Activated T-cell treated with anti-CD3 and anti-CD28 coated beads, Interleukin-2, amount 50 U/mL, for 4 hours (primary cell): ENCODE measurements around the gene NAALADL2. TPM values are rescaled to one million over a fixed set of nuclear protein-coding genes. Genes with fewer than 3 reads are reported as not detected.
"Not testable (repeated sequence)": the region's sequence is repeated elsewhere in the genome, so short reads cannot be mapped to it uniquely, and the experiment has no call there.

Source experiments
- ATAC-seq, 2 donors: fragments of 200-7000 bp; cut with Tn5 transposase; one replicate each; pipeline ENCODE4 v1.10.0; 2021
- DNase-seq: peaks from one replicate; pipeline ENCODE4 v3.0.0-alpha.2; 2020
- H3K27me3 Mint-ChIP-seq: one replicate; pipeline ENCODE4 v1.8.0; 2021; ENCODE audit warnings: low read depth, mixed read lengths
- H3K36me3 Mint-ChIP-seq: one replicate; pipeline ENCODE4 v1.8.0; 2022; ENCODE audit warnings: mixed read lengths; ENCODE audit not compliant: insufficient read depth
- H3K4me1 Mint-ChIP-seq: one replicate; pipeline ENCODE4 v1.8.0; 2021; ENCODE audit warnings: low read depth, mixed read lengths
- H3K4me3 Mint-ChIP-seq: one replicate; pipeline ENCODE4 v1.8.0; 2021; ENCODE audit warnings: mild to moderate bottlenecking, moderate library complexity, mixed read lengths
- H3K9me3 Mint-ChIP-seq: one replicate; pipeline ENCODE4 v1.8.0; 2021; ENCODE audit warnings: mixed read lengths
- total RNA-seq, 3 donors: library from RNA; stranded (reverse); gene quantifications; one replicate each; pipeline ENCODE4 v1.2.1, GENCODE V29; 2021

NAALADL2 gene
- total RNA-seq, 3 donors from 2014 or later, result 0.26 to 0.33 (median 0.33) TPM

GRCh38 chr3:175598740-175599139 is 739.6 kb downstream of the NAALADL2 start:
- no peaks in the 10 kb centered on the region for H3K27me3 Mint-ChIP-seq
- ATAC-seq (no peak), DNase-seq (no peak)

GRCh38 chr3:175601521-175601920 is 742.4 kb downstream of the NAALADL2 start:
- DNase-seq, result no peak
- Mint-ChIP-seq H3K36me3 (no peaks in the 10 kb centered on the region), H3K4me3 (no peak overlapping the region), H3K4me1 (no peaks in the 10 kb centered on the region), H3K27me3 (no peaks in the 10 kb centered on the region), H3K9me3 (peaks cover 3% of the 10 kb centered on the region)
- no peak for ATAC-seq

More at GRCh38 chr3:175598740-175599139, 739.6 kb downstream of the NAALADL2 start:
- Mint-ChIP-seq H3K9me3 (peaks cover 11% of the 10 kb centered on the region), H3K4me3 (no peak overlapping the region), H3K36me3 (no peaks in the 10 kb centered on the region), H3K4me1 (no peaks in the 10 kb centered on the region)

DNA sequence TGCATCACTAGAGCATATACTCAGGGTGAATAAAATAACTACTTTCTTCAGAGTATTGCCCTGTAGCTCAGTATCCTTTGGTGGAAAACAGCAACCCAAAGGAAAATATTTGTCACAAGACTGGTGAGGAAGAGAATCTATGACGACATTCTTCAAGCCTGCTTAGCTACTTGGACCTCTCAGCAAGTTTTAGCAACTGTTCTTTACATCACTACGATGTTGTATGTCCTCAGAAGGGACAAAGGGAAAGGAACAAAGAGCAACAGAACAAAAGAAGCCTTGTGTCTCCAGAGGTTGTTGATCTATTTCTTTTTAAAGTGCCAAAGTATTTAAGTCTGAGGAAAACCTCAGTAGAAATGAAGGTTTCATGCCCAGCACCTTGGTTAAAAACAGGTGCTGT is 746.7 kb downstream of the NAALADL2 start:
- H3K4me3 Mint-ChIP-seq, result no peak overlapping the region

DNA sequence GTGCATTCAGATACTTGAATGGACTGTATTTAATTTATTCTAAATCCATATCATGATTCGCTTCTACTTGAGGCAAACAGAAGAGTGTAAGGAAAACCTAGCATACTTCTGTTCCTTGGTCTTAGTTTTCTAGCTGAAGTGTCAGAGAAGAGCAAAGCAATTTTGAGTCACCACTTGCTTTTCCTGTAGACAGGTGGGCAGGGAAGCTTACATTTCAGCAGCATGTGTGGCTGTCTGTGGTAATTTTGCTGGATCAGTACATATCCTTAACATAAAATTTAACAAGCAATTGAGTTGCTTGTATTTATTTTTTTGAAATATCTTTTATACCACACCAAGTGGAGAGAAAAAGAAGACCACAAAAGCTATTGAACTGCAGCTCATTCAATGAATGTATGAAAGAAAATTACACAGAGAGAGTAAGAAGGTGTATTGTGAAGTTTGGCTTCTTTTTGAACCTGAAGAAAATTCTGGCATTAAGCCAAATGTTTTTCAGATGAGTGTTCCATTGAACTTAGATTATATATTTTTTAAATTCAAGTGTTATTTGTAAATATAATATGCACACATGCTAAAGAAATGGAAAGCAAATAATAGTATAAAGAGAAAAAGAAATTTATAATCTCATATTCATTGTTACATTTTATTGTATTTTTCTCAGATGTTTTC is 747.6 kb downstream of the NAALADL2 start:
- Mint-ChIP-seq H3K4me3 (no peak overlapping the region), H3K27me3 (no peaks in the 10 kb centered on the region), H3K9me3 (peaks cover 7% of the 10 kb centered on the region), H3K36me3 (no peaks in the 10 kb centered on the region), H3K4me1 (no peaks in the 10 kb centered on the region)
- ATAC-seq (no peak), DNase-seq (no peak)

More for the DNA sequence above, 746.7 kb downstream of the NAALADL2 start:
- Mint-ChIP-seq H3K9me3 (peaks cover 7% of the 10 kb centered on the region), H3K27me3 (no peaks in the 10 kb centered on the region), H3K36me3 (no peaks in the 10 kb centered on the region), H3K4me1 (no peaks in the 10 kb centered on the region)
- DNase-seq (no peak), ATAC-seq (no peak)

- no peaks in the 10 kb centered on the region for H3K27me3 Mint-ChIP-seq
Observed at GRCh38 chr3:175608356-175608755, 749.2 kb downstream of the NAALADL2 start.

DNA sequence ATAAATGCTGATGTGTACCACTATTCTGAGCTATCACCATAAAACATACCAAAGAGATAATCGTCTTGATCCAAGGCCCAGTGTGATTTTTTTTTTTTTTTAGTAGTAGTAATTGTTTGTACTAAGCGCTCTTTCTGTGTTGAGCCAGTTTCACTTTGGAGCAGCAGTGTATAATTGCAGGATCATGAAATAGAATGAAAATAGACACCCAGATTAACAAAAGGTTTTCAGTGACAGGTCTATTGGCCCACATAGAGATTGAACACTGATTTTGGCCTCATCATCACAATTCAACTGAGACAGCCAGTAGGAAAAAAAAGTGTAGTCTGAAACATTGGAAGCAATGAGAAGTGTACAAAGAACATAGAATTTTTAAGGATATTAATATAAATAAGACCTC is 749.8 kb downstream of the NAALADL2 start:
- no peak for ATAC-seq
- Mint-ChIP-seq H3K27me3 (no peaks in the 10 kb centered on the region), H3K9me3 (peaks cover 7% of the 10 kb centered on the region), H3K4me3 (no peak overlapping the region), H3K36me3 (no peaks in the 10 kb centered on the region), H3K4me1 (no peaks in the 10 kb centered on the region)
- DNase-seq, result no peak

More at GRCh38 chr3:175608356-175608755, 749.2 kb downstream of the NAALADL2 start:
- H3K4me1 Mint-ChIP-seq, result no peaks in the 10 kb centered on the region
- H3K9me3 Mint-ChIP-seq, result peaks cover 7% of the 10 kb centered on the region
- H3K4me3 Mint-ChIP-seq, result no peak overlapping the region
- DNase-seq, result no peak
- no peak for ATAC-seq
- no peaks in the 10 kb centered on the region for H3K36me3 Mint-ChIP-seq

GRCh38 chr3:175612487-175613196 is 753.5 kb downstream of the NAALADL2 start:
- H3K4me3 Mint-ChIP-seq, result no peak overlapping the region
- H3K9me3 Mint-ChIP-seq, result peaks cover 3% of the 10 kb centered on the region
- DNase-seq (no peak), ATAC-seq (no peak)
- no peaks in the 10 kb centered on the region for H3K27me3 Mint-ChIP-seq
- no peaks in the 10 kb centered on the region for H3K36me3 Mint-ChIP-seq
- H3K4me1 Mint-ChIP-seq, result no peaks in the 10 kb centered on the region

DNA sequence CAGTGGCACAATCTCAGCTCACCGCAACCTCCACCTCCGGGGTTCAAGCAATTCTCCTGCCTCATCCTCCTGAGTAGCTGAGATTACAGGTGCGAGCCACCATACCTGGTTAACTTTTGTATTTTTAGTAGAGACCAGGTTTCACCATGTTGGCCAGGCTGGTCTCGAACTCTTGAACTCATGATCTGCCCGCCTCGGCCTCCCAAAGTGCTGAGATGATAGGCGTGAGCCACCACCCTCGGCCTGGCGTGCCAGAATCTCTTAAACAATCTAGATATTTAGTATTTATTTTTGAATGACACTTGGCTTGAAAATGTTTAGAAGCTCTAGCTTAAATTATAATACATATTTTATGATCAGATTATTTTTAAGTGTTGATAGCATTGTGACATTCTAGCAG is 755.0 kb downstream of the NAALADL2 start:
- H3K27me3 Mint-ChIP-seq, H3K4me3 Mint-ChIP-seq, H3K36me3 Mint-ChIP-seq, H3K9me3 Mint-ChIP-seq, DNase-seq, H3K4me1 Mint-ChIP-seq, ATAC-seq: not testable (repeated sequence)

DNA sequence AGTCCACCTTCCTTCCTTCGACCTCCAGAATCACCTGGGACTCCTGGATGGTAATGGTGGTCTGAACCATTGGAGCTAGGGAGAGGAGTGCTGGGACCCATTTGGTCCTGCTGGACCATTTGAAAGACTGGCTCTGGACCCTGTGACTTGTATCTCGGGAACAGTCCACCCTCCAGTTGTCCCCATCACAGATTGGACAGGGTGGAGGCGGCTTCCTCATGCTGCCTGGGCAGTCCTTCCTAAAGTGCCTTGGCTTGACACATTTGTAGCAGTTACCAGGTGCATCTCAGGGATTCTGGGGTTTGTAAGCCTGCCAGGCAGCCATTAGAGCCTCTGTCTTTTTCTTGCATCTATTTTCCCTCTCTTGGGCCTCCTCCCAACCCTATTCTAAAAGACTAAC is 758.1 kb downstream of the NAALADL2 start:
- Mint-ChIP-seq H3K4me1 (no peaks in the 10 kb centered on the region), H3K9me3 (peaks cover 17% of the 10 kb centered on the region), H3K36me3 (no peaks in the 10 kb centered on the region), H3K4me3 (no peak overlapping the region), H3K27me3 (no peaks in the 10 kb centered on the region)
- no peak for ATAC-seq
- DNase-seq, result no peak

DNA sequence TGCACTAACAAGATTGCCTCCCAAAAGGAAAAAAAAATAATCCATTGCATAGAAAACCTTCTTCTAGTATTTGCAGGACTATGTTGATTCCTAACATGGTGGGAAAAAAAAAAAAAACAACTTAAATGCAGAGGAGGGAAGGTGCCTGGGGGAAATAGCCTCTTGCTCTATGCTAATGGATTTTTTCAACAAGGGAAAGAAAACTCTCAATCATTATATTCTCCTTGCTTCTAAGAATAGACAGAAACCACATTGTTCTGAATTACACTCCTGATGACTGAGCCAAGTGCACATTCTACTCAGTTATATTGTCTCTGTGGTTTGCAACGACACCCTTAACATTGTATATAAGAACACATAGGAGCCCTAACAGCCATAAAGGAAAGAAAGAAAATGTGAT is 760.2 kb downstream of the NAALADL2 start:
- no peak overlapping the region for H3K4me3 Mint-ChIP-seq
- ATAC-seq, result no peak

DNA sequence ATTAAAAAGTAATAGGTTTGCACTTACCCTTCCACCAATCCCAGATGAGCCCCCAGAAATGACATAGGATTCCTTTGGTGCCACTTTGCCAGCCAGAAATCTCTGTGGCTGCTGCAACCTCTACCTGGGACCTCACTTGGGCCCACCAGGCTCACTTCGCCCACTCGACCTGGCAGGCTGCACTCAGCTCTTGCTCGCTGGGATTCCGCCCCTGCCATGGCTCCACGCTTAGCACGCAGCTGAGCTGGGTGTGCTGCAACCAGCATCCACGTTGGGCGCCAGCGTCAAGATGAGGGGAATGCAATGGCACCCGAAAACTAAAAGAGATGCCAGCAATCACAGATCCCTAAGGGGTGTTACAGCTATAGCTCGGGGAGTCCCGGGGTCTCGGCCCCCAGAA is 761.0 kb downstream of the NAALADL2 start:
- ATAC-seq, result no peak
- no peak overlapping the region for H3K4me3 Mint-ChIP-seq
- H3K27me3 Mint-ChIP-seq, result no peaks in the 10 kb centered on the region
- H3K4me1 Mint-ChIP-seq, result no peaks in the 10 kb centered on the region
- H3K36me3 Mint-ChIP-seq, result no peaks in the 10 kb centered on the region
- DNase-seq, result no peak
- peaks cover 23% of the 10 kb centered on the region for H3K9me3 Mint-ChIP-seq

More for the DNA sequence above, 760.2 kb downstream of the NAALADL2 start:
- H3K36me3 Mint-ChIP-seq, result no peaks in the 10 kb centered on the region
- H3K4me1 Mint-ChIP-seq, result no peaks in the 10 kb centered on the region
- no peak for DNase-seq
- peaks cover 20% of the 10 kb centered on the region for H3K9me3 Mint-ChIP-seq
- no peaks in the 10 kb centered on the region for H3K27me3 Mint-ChIP-seq

- Mint-ChIP-seq H3K4me3 (no peak overlapping the region), H3K9me3 (peaks cover 23% of the 10 kb centered on the region), H3K27me3 (no peaks in the 10 kb centered on the region), H3K36me3 (no peaks in the 10 kb centered on the region), H3K4me1 (no peaks in the 10 kb centered on the region)
- DNase-seq (no peak), ATAC-seq (no peak)
Observed at GRCh38 chr3:175620532-175620931, 761.4 kb downstream of the NAALADL2 start.

DNA sequence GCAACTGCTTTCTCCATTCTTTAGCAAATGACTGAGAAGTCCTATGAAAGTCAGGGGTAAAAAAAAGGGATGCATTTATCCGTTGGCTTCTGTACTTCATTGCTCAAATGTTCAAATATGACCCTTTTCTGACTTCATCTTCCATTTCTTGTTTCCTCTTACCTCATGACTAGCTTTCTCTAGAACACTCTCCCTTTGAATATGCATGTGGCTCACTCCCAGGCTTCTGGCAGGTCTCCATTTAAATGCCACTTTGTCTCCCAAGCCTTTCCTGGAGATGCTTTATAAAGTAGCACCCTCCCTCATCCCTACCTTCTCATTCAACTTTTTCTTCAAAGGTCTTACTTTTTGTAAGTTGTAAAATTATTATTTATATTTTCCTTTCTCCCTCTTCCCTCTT is 781.8 kb downstream of the NAALADL2 start:
- no peaks in the 10 kb centered on the region for H3K27me3 Mint-ChIP-seq
- H3K4me3 Mint-ChIP-seq, result no peak overlapping the region
- DNase-seq (no peak), ATAC-seq (no peak)
- no peaks in the 10 kb centered on the region for H3K4me1 Mint-ChIP-seq
- H3K9me3 Mint-ChIP-seq, result peaks cover 6% of the 10 kb centered on the region
- H3K36me3 Mint-ChIP-seq, result no peaks in the 10 kb centered on the region

DNA sequence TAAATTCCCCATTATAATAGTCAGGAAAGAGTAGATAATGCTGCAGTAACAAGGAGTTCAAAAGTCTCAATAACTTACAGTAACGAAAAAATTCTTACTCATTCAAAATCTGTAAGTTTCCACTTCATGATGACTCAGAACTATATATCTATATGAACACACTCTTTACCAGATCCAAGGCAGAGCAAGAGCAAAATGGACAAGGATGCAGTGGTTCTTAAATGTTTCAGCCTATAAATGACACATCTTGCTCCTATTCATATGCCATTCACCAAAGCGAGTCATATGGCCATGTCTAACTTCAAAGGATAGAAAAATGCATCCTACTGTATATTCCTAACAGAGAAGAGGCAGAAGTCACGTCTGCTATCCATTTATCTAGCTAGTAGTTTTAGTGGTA is 787.7 kb downstream of the NAALADL2 start:
- H3K4me1 Mint-ChIP-seq, result no peaks in the 10 kb centered on the region
- DNase-seq (no peak), ATAC-seq (no peak)
- no peak overlapping the region for H3K4me3 Mint-ChIP-seq
- H3K27me3 Mint-ChIP-seq, result no peaks in the 10 kb centered on the region
- H3K36me3 Mint-ChIP-seq, result no peaks in the 10 kb centered on the region
- peaks cover 6% of the 10 kb centered on the region for H3K9me3 Mint-ChIP-seq

DNA sequence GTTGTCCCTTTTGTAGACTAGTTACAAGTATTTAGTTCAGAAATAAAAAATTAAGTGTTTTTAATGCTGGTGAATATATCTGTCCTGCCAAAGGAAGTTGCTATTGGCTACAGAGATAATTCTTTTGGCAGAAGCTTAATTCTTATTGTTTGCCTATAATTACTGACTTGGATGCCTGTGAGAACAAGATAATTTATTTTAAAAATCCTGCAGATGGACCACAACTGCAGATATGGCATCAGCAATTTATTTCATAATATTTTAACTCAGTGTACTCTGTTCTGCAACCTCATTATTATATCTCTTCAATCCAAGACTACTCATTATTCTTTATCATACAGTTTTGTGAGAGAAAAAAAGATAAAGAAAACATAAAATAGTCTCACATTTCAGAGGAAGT is 789.8 kb downstream of the NAALADL2 start:
- no peaks in the 10 kb centered on the region for H3K27me3 Mint-ChIP-seq
- H3K4me3 Mint-ChIP-seq, result no peak overlapping the region
- DNase-seq, result no peak
- no peaks in the 10 kb centered on the region for H3K4me1 Mint-ChIP-seq
- ATAC-seq, result no peak
- H3K36me3 Mint-ChIP-seq, result no peaks in the 10 kb centered on the region
- H3K9me3 Mint-ChIP-seq, result peaks cover 6% of the 10 kb centered on the region
